IgD-negative memory B cell (primary cell): ENCODE results near the gene PZP. TPM values are rescaled to one million over a fixed set of nuclear protein-coding genes. Genes with fewer than 3 reads are reported as not detected.
"Not testable (repeated sequence)": the region's sequence is repeated elsewhere in the genome, so short reads cannot be mapped to it uniquely, and the experiment has no call there.

ENCODE experiments used
- H3K27ac Mint-ChIP-seq, 3 donors: one replicate each; pipeline ENCODE4 v1.8.0; 2020 to 2022; ENCODE audit warnings: mild to moderate bottlenecking in 3 of 3, mixed read lengths in 3 of 3, moderate library complexity in 1 of 3
- H3K27me3 Mint-ChIP-seq: one replicate; pipeline ENCODE4 v1.8.0; 2021; ENCODE audit warnings: mixed read lengths
- H3K36me3 Mint-ChIP-seq: one replicate; pipeline ENCODE4 v1.8.0; 2020; ENCODE audit warnings: mild to moderate bottlenecking, mixed read lengths
- H3K4me1 Mint-ChIP-seq, 3 donors: one replicate each; pipeline ENCODE4 v1.8.0; 2020 to 2022; ENCODE audit warnings: mixed read lengths in 3 of 3, mild to moderate bottlenecking in 1 of 3
- H3K4me3 Mint-ChIP-seq, 4 donors: one replicate each; pipeline ENCODE4 v1.8.0; 2020 to 2022; ENCODE audit warnings: mild to moderate bottlenecking in 4 of 4, mixed read lengths in 4 of 4, moderate library complexity in 3 of 4
- H3K9me3 Mint-ChIP-seq, 3 donors: one replicate each; pipeline ENCODE4 v1.8.0; 2020 to 2021; ENCODE audit warnings: mixed read lengths in 3 of 3, mild to moderate bottlenecking in 1 of 3
- polyA plus RNA-seq: library from polyadenylated mRNA; unstranded; fragments of 300-500 nt; fragmentation: Illumina TruSeq; gene quantifications from one replicate; pipeline ENCODE4 v1.2.3, GENCODE V29; 2021

The PZP gene
- polyA plus RNA-seq, 1 donor from 2014 or later = not detected

DNA sequence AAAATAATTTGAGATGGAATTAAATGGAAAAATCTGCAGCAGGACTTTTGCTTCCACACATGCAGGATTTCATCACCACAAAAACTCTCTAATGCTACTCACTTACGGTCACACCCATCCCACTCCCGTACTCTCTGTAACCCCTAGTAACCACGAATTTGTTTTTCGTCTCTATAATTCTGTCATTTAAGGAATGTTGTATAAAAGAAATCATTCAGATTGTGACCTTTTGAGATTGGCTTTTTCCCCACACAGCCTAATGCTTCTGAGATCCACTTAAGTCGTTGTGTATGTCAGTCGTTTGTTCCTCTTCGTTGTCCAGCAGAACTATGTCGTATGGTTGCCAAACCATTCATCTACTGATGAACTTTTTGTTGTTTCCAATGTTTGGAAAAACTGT, 19.8 kb upstream of the PZP start:
- no peak overlapping the region for H3K4me3 Mint-ChIP-seq
- H3K27ac Mint-ChIP-seq = no peak overlapping the region
- peaks cover 17% of the 10 kb centered on the region for H3K27me3 Mint-ChIP-seq
- H3K36me3 Mint-ChIP-seq = no peaks in the 10 kb centered on the region
- no peaks in the 10 kb centered on the region for H3K4me1 Mint-ChIP-seq
- H3K9me3 Mint-ChIP-seq = peaks cover 0 to 4% (median 0%) of the 10 kb centered on the region in 3 donors

GRCh38 chr12:9223830-9224229, 15.6 kb upstream of the PZP start:
- peaks cover 0 to 7% (median 0%) of the 10 kb centered on the region in 3 donors for H3K9me3 Mint-ChIP-seq
- no peak overlapping the region for H3K27ac Mint-ChIP-seq
- H3K4me3 Mint-ChIP-seq = no peak overlapping the region
- peaks cover 6% of the 10 kb centered on the region for H3K27me3 Mint-ChIP-seq
- no peaks in the 10 kb centered on the region for H3K4me1 Mint-ChIP-seq
- no peaks in the 10 kb centered on the region for H3K36me3 Mint-ChIP-seq

DNA sequence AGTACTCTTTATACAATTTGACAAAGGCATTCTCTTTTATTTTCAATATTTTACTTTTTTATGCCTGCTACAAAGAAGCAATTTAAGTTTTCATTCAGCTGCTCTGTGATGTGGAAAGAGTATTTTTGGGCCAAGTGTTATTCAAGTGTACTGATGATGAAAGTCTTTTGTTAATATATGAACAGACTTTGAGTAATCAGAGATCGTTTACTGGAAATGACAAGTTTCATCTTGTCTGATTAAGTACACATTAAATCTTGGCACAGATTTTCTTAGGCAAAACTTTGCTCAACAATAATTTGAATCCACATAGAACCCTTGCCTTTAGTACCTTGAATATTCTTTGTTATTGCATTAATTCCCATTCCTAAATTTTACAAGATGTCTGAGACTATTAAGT, 13.3 kb upstream of the PZP start:
- H3K27ac Mint-ChIP-seq = no peak overlapping the region
- H3K9me3 Mint-ChIP-seq = peaks cover 0 to 11% (median 0%) of the 10 kb centered on the region in 3 donors

DNA sequence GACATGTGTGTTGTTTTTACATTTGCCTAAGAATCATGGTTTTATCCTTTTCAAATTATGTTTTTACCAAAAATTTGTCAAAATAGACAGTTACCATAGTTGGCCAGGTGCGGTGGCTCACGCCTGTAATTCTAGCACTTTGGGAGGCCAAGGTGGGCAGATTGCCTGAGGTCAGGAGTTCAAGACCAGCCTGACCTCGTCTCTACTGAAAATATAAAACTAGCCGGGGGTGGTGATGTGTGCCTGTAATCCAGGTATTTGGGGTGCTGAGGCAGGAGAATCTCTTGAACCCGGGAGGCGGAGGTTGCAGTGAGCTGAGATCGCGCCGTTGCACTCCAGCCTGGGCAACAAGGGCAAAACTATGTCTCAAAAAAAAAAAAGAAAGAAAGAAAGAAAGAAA, 12.8 kb upstream of the PZP start:
- not testable (repeated sequence) for H3K27ac Mint-ChIP-seq, H3K27me3 Mint-ChIP-seq, H3K4me3 Mint-ChIP-seq, H3K4me1 Mint-ChIP-seq, H3K36me3 Mint-ChIP-seq
- peaks cover 0 to 11% (median 0%) of the 10 kb centered on the region in 3 donors for H3K9me3 Mint-ChIP-seq

More for the DNA sequence above, 13.3 kb upstream of the PZP start:
- Mint-ChIP-seq H3K27me3 (peaks cover 1% of the 10 kb centered on the region), H3K4me3 (no peak overlapping the region), H3K4me1 (no peaks in the 10 kb centered on the region), H3K36me3 (no peaks in the 10 kb centered on the region)

- Mint-ChIP-seq H3K27ac (no peak overlapping the region), H3K27me3 (peaks cover 3% of the 10 kb centered on the region), H3K4me3 (no peak overlapping the region), H3K36me3 (no peaks in the 10 kb centered on the region), H3K4me1 (no peaks in the 10 kb centered on the region), H3K9me3 (peaks cover 0 to 9% (median 3%) of the 10 kb centered on the region in 3 donors)
These were observed 6.3 kb upstream of the PZP start for GRCh38 chr12:9214534-9214933.

GRCh38 chr12:9211687-9212086, 3.5 kb upstream of the PZP start:
- H3K36me3 Mint-ChIP-seq = no peaks in the 10 kb centered on the region
- H3K4me1 Mint-ChIP-seq = no peaks in the 10 kb centered on the region
- H3K27ac Mint-ChIP-seq = no peak overlapping the region
- no peak overlapping the region for H3K4me3 Mint-ChIP-seq
- H3K9me3 Mint-ChIP-seq = peaks cover 0 to 3% (median 1%) of the 10 kb centered on the region in 3 donors
- H3K27me3 Mint-ChIP-seq = peaks cover 1% of the 10 kb centered on the region

GRCh38 chr12:9204380-9204779, 3.8 kb downstream of the PZP start:
- Mint-ChIP-seq H3K4me3 (no peak overlapping the region), H3K27ac (no peak overlapping the region), H3K9me3 (no peaks in the 10 kb centered on the region), H3K4me1 (no peaks in the 10 kb centered on the region), H3K27me3 (peaks cover 10% of the 10 kb centered on the region), H3K36me3 (no peaks in the 10 kb centered on the region)

- no peak overlapping the region for H3K4me3 Mint-ChIP-seq
- no peak overlapping the region for H3K27ac Mint-ChIP-seq
- peaks cover 2% of the 10 kb centered on the region for H3K27me3 Mint-ChIP-seq
- no peaks in the 10 kb centered on the region for H3K36me3 Mint-ChIP-seq
- no peaks in the 10 kb centered on the region for H3K4me1 Mint-ChIP-seq
- H3K9me3 Mint-ChIP-seq = peaks cover 0 to 6% (median 1%) of the 10 kb centered on the region in 3 donors
These were observed 10.2 kb downstream of the PZP start for GRCh38 chr12:9198012-9198411.

- Mint-ChIP-seq H3K9me3 (peaks cover 5 to 15% (median 6%) of the 10 kb centered on the region in 3 donors), H3K27me3 (peaks cover 7% of the 10 kb centered on the region), H3K36me3 (no peaks in the 10 kb centered on the region), H3K4me3 (no peak overlapping the region), H3K4me1 (no peaks in the 10 kb centered on the region), H3K27ac (no peak overlapping the region)
These were observed 23.9 kb downstream of the PZP start for GRCh38 chr12:9184276-9184675.

- peaks cover 0 to 4% (median 3%) of the 10 kb centered on the region in 3 donors for H3K9me3 Mint-ChIP-seq
- H3K36me3 Mint-ChIP-seq = no peaks in the 10 kb centered on the region
- H3K4me1 Mint-ChIP-seq = no peaks in the 10 kb centered on the region
- no peak overlapping the region for H3K4me3 Mint-ChIP-seq
- H3K27ac Mint-ChIP-seq = no peak overlapping the region
- H3K27me3 Mint-ChIP-seq = peaks cover 5% of the 10 kb centered on the region
These were observed 27.4 kb downstream of the PZP start for GRCh38 chr12:9180810-9181209.

DNA sequence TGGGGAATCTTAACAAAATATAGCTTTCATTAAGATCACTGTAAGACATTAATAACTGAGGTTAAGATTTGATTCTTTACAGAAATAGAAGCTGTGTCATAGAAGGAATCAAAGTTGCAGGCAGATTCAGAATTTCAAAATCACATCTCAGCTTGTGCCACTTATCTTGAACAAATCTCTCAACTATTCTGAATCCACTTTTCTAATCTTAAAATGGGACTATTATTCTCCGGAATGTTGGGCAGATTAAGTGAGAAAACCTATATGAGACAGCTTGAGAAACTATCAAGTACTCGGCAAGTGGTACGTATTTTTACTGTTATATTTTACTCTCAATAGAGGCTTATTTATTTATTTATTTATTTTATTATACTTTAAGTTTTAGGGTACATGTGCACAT, 28.4 kb downstream of the PZP start:
- H3K27ac Mint-ChIP-seq = no peak overlapping the region
- no peaks in the 10 kb centered on the region for H3K4me1 Mint-ChIP-seq
- no peaks in the 10 kb centered on the region for H3K36me3 Mint-ChIP-seq
- peaks cover 5% of the 10 kb centered on the region for H3K27me3 Mint-ChIP-seq
- peaks cover 0 to 3% (median 3%) of the 10 kb centered on the region in 3 donors for H3K9me3 Mint-ChIP-seq
- no peak overlapping the region for H3K4me3 Mint-ChIP-seq

DNA sequence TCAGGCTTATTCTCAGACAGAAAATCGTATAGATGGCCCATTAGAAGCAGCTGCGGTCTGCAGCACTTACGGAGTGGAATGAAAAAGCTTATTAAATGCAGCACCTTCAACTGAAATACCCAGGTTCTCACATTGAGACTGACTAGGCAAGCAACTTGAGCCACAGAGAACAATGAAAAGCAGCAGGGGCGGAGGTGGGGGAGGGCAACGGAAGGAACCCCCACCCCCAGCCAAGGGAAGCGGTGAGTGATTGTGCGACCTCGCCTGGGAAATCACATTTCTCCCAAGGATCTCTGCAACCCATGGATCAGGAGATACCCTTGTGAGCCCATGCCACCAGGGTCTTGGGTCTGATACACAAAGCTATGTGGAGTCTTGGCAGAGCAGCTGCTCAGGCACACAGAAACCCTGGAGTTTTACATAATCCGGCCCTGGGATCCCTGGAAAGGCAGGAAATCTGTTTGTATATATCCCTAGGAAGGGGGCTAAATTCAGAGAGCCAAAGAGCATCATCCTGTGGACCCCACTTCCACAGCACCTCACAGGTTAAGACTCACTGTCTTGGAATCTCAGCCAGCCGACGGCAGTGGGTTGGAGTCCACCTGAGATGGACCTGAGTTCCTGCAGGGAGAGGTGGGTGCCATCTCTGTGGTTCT, 38.1 kb downstream of the PZP start:
- H3K36me3 Mint-ChIP-seq = peaks cover 3% of the 10 kb centered on the region
- H3K4me3 Mint-ChIP-seq = no peak overlapping the region
- no peaks in the 10 kb centered on the region for H3K4me1 Mint-ChIP-seq
- no peak overlapping the region for H3K27ac Mint-ChIP-seq
- peaks cover 0 to 2% (median 0%) of the 10 kb centered on the region in 3 donors for H3K9me3 Mint-ChIP-seq
- H3K27me3 Mint-ChIP-seq = peaks cover 6% of the 10 kb centered on the region

DNA sequence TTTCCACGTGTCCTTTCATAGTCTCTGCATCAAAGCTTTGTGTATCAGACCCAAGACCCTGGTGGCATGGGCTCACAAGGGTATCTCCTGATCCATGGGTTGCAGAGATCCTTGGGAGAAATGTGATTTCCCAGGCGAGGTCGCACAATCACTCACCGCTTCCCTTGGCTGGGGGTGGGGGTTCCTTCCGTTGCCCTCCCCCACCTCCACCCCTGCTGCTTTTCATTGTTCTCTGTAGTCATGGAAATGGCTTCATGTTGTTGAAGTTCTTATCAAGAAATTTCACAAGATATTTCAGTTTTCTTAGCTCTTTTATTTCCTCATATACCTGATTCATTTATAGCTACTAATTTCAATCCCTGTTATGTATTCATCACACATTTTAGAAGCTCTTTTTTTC, 40.9 kb downstream of the PZP start:
- H3K27me3 Mint-ChIP-seq, H3K36me3 Mint-ChIP-seq, H3K9me3 Mint-ChIP-seq, H3K4me1 Mint-ChIP-seq, H3K27ac Mint-ChIP-seq: not testable (repeated sequence)
- peak overlapping the region in 1 of 4 donors; percentile 15 for H3K4me3 Mint-ChIP-seq

DNA sequence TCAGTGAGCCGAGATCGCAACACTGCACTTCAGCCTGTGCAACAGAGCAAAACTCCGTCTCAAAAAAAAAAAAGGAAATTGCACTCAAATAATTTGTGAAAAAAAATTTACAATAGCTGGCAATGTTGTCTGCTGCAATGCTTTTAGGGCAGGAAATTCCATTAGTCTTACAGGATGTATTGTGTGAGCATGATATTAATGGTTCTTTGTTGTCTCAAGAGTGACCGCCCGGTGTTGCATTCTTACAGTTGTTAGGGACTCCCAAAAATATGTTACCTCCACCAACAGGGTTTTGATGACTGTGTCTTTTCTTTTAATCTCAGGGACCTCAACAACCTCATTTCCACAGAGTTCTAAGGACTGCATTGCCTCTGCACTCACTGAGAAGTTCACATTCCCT, 44.8 kb downstream of the PZP start:
- Mint-ChIP-seq H3K27me3 (peaks cover 13% of the 10 kb centered on the region), H3K4me3 (no peak overlapping the region), H3K4me1 (no peaks in the 10 kb centered on the region), H3K27ac (no peak overlapping the region), H3K36me3 (peaks cover 4% of the 10 kb centered on the region), H3K9me3 (no peaks in the 10 kb centered on the region)

DNA sequence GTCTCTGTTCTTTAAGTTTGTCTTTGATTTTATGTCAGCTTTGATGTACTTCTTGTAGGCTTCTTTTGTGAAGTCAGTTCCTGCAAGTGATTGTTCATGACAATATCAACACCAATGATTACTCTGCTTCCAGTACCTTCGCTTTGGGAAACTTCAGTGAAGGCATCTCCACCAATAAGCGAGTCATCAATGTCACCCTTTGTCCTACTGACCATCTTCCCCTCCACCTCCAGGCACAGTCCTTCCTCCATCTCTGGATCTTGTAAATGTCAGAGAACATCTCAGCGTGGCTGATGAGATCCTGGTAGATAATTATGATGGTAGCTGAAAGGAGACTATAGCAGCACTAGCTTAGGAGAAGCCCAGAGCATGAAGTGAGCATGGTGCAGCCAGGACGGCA, 52.1 kb downstream of the PZP start:
- Mint-ChIP-seq H3K9me3 (peaks cover 0 to 3% (median 0%) of the 10 kb centered on the region in 3 donors), H3K36me3 (no peaks in the 10 kb centered on the region), H3K27ac (no peak overlapping the region), H3K4me3 (no peak overlapping the region), H3K4me1 (no peaks in the 10 kb centered on the region), H3K27me3 (peaks cover 17% of the 10 kb centered on the region)

GRCh38 chr12:9149372-9149771, 58.8 kb downstream of the PZP start:
- Mint-ChIP-seq H3K9me3 (peaks cover 0 to 17% (median 4%) of the 10 kb centered on the region in 3 donors), H3K27me3 (peaks cover 4% of the 10 kb centered on the region), H3K36me3 (no peaks in the 10 kb centered on the region), H3K4me1 (no peaks in the 10 kb centered on the region), H3K4me3 (no peak overlapping the region), H3K27ac (no peak overlapping the region)
